Esophagus squamous epithelium (tissue), 4 donors: ENCODE results near the gene NUP155.

Experiments used
- POLR2A ChIP-seq, 4 donors: fragments of 450-650 bp; IDR thresholded peaks; one replicate each; pipeline ENCODE4 v1.6.1; 2017; ENCODE audit warnings: antibody characterized with exemption in 4 of 4, mild to moderate bottlenecking in 4 of 4, moderate library complexity in 3 of 4
- TF ChIP-seq, protein P1 (sequence below), 6 experiments: fragments of 450-650 bp in 4 of 6; fragments of 200-600 bp in 2 of 6; sonication (generic) in 2 of 6; IDR thresholded peaks; one replicate each; pipeline ENCODE4 v1.5.1; 2016 to 2019; ENCODE audit warnings: antibody characterized with exemption in 6 of 6, mild to moderate bottlenecking in 4 of 6, moderate library complexity in 4 of 6

- no peak for TF ChIP-seq POLR2A (IDR thresholded peaks at IDR 0.05)
- TF ChIP-seq, protein P1, sequence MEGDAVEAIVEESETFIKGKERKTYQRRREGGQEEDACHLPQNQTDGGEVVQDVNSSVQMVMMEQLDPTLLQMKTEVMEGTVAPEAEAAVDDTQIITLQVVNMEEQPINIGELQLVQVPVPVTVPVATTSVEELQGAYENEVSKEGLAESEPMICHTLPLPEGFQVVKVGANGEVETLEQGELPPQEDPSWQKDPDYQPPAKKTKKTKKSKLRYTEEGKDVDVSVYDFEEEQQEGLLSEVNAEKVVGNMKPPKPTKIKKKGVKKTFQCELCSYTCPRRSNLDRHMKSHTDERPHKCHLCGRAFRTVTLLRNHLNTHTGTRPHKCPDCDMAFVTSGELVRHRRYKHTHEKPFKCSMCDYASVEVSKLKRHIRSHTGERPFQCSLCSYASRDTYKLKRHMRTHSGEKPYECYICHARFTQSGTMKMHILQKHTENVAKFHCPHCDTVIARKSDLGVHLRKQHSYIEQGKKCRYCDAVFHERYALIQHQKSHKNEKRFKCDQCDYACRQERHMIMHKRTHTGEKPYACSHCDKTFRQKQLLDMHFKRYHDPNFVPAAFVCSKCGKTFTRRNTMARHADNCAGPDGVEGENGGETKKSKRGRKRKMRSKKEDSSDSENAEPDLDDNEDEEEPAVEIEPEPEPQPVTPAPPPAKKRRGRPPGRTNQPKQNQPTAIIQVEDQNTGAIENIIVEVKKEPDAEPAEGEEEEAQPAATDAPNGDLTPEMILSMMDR (IDR thresholded peaks at IDR 0.05) = no peak
Measured at GRCh38 chr5:37249815-37250164, 121.1 kb downstream of the NUP155 start.
